Lower lobe of right lung (tissue), 2 donors: Measurements from ENCODE around the gene ZFYVE28. TPM values are rescaled to one million over a fixed set of nuclear protein-coding genes. Genes with fewer than 3 reads are reported as not detected.

Source experiments
- ATAC-seq, 2 donors: fragments of 200-7000 bp; cut with Tn5 transposase; one replicate each; pipeline ENCODE4 v1.9.1; 2020 to 2022; ENCODE audit warnings: mild to moderate bottlenecking in 2 of 2, moderate library complexity in 2 of 2
- DNase-seq: peaks from one replicate; pipeline ENCODE4 v3.0.0-alpha.2; 2020
- H3K27ac ChIP-seq: fragments of 200-600 bp; one replicate; pipeline ENCODE4 v1.8.0; 2022
- H3K27me3 ChIP-seq: fragments of 200-600 bp; one replicate; pipeline ENCODE4 v1.8.0; 2022; ENCODE audit warnings: low read depth
- H3K36me3 ChIP-seq: fragments of 200-600 bp; one replicate; pipeline ENCODE4 v1.8.0; 2022; ENCODE audit warnings: mild to moderate bottlenecking
- H3K4me1 ChIP-seq: fragments of 200-600 bp; one replicate; pipeline ENCODE4 v1.8.0; 2022
- H3K4me3 ChIP-seq: fragments of 200-600 bp; one replicate; pipeline ENCODE4 v1.8.0; 2022; ENCODE audit warnings: mild to moderate bottlenecking
- H3K9me3 ChIP-seq: fragments of 200-600 bp; one replicate; pipeline ENCODE4 v1.8.0; 2022
- CTCF ChIP-seq: fragments of 200-600 bp; IDR thresholded peaks from one replicate; pipeline ENCODE4 v1.8.0; 2022; ENCODE audit warnings: antibody characterized with exemption, mild to moderate bottlenecking
- intact Hi-C: fragments of 100-400 bp; cut with DNase I; formaldehyde crosslinking; loops from one replicate; pipeline ENCODE4 v1.11.0; 2022
- total RNA-seq: library from RNA; stranded (reverse); fragmentation: NEBNext Ultra II Directional; extraction: Animal tissue kit (Norgen Biotek cat#: 25700); gene quantifications from one replicate; pipeline ENCODE4 v1.2.1, GENCODE V29; 2021
- donor health status: DM: no; HTN: yes; CAD: no; lungs with severe emphysema.

The ZFYVE28 gene
- total RNA-seq, 1 donor from 2014 or later, result 12.9 TPM

DNA sequence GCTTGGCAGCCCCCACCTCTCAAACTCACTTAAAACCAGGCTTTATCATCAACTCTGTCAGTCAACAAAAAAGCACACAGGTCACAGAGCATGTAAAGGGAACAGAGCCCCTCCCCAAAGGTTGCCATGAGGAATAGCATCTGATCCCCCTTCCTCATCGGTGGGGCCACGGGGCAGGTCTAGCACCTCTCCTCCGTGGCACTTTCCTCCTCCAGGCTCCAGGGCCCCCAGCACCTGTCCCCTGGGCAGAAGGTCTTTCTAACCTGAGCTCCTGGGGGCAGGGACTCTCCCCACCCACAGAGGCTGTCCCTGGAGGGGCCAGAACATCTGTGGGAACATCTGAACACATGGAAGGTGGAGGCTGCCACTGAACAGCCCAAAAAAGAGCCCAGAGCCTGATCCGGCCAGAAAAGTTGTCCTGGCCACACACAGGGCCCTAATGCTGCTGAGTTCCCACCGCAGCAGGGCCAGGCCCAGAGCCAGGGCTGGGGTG is 65.7 kb downstream of the ZFYVE28 start:
- intact Hi-C loops, result no loop called here
- DNase-seq (peak; percentile 4), ATAC-seq (no peak)
- Histone ChIP-seq H3K4me3 (no peak overlapping the region), H3K27me3 (no peaks in the 10 kb centered on the region), H3K9me3 (no peaks in the 10 kb centered on the region), H3K4me1 (no peaks in the 10 kb centered on the region), H3K36me3 (no peaks in the 10 kb centered on the region), H3K27ac (no peak overlapping the region)
- no peak for TF ChIP-seq CTCF

GRCh38 chr4:2352171-2352570 is 66.3 kb downstream of the ZFYVE28 start:
- no peaks in the 10 kb centered on the region for H3K9me3 ChIP-seq
- TF ChIP-seq CTCF, result no peak
- DNase-seq (peak; percentile 28), ATAC-seq (no peak)
- no peak overlapping the region for H3K27ac ChIP-seq
- no peak overlapping the region for H3K4me3 ChIP-seq
- H3K27me3 ChIP-seq, result no peaks in the 10 kb centered on the region
- H3K4me1 ChIP-seq, result no peaks in the 10 kb centered on the region
- H3K36me3 ChIP-seq, result no peaks in the 10 kb centered on the region
- intact Hi-C loops, result no loop called here

- TF ChIP-seq CTCF, result no peak
- no peak overlapping the region for H3K4me3 ChIP-seq
- no peaks in the 10 kb centered on the region for H3K36me3 ChIP-seq
- H3K27ac ChIP-seq, result no peak overlapping the region
- no peaks in the 10 kb centered on the region for H3K27me3 ChIP-seq
- no peaks in the 10 kb centered on the region for H3K9me3 ChIP-seq
- DNase-seq (peak; percentile 12), ATAC-seq (no peak)
- no peaks in the 10 kb centered on the region for H3K4me1 ChIP-seq
- intact Hi-C loops, result no loop called here
These were observed 67.5 kb downstream of the ZFYVE28 start for GRCh38 chr4:2350982-2351381.

- TF ChIP-seq CTCF, result no peak
- Histone ChIP-seq H3K27me3 (no peaks in the 10 kb centered on the region), H3K4me1 (no peaks in the 10 kb centered on the region), H3K36me3 (no peaks in the 10 kb centered on the region), H3K27ac (no peak overlapping the region), H3K9me3 (no peaks in the 10 kb centered on the region), H3K4me3 (no peak overlapping the region)
- intact Hi-C loops, result no loop called here
- no peak for ATAC-seq
- no peak for DNase-seq
These were observed 69.7 kb downstream of the ZFYVE28 start for GRCh38 chr4:2348786-2349185.

DNA sequence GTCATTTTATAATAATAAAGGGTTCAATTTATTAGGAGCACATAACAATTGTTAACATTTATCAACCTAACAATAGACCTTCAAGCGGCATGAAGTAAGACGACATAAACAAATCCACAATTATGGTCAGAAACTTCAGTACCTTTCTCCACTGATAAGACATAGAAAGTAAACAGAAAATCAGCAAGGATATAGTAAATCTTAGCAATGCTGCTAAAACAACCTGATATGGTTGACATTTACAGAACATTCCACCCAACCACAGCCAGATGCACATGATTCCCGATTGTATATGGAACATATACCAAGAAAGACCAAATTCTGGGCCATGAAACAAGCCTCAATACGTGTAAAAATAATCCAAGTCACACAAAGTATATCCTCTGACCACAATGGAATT is 71.3 kb downstream of the ZFYVE28 start:
- intact Hi-C loops, result no loop called here
- no peak for TF ChIP-seq CTCF
- Histone ChIP-seq H3K36me3 (no peaks in the 10 kb centered on the region), H3K9me3 (no peaks in the 10 kb centered on the region), H3K27me3 (no peaks in the 10 kb centered on the region), H3K27ac (no peak overlapping the region), H3K4me1 (no peaks in the 10 kb centered on the region), H3K4me3 (no peak overlapping the region)
- no peak for DNase-seq
- ATAC-seq, result no peak

DNA sequence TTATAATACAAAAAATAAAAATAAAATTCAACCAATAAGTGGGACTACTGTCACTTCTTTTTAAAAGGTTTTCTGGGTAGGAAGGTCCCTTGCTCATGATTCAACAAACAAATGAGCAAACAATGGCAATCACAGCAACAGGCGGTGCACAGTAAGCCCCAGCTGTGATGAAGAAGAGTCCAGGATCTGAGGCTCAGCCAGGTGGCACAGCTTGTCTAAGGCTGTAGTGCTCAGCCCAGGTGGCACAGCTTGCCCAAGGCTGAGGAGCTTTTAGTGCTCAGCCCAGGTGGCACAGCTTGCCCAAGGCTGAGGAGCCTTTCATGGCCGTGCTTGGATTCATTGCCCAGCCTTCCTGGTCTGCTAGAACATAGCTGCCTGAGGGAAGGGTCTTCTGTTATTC is 75.0 kb downstream of the ZFYVE28 start:
- H3K27me3 ChIP-seq, result no peaks in the 10 kb centered on the region
- no peak for TF ChIP-seq CTCF
- ATAC-seq (no peak), DNase-seq (peak; percentile 16)
- H3K27ac ChIP-seq, result no peak overlapping the region
- H3K9me3 ChIP-seq, result no peaks in the 10 kb centered on the region
- no peak overlapping the region for H3K4me3 ChIP-seq
- H3K4me1 ChIP-seq, result no peaks in the 10 kb centered on the region
- no peaks in the 10 kb centered on the region for H3K36me3 ChIP-seq
- intact Hi-C loops, result no loop called here
